Measurements from ENCODE around the gene C11orf21. TPM values are rescaled to one million over a fixed set of nuclear protein-coding genes. Genes with fewer than 3 reads are reported as not detected.

The C11orf21 gene
- polyA plus RNA-seq, 1 donor (not counting 4 experiments of a cell fraction or from before 2014, with no cell fraction given), result not detected

- no peaks in the 10 kb centered on the region for H3K9me1 ChIP-seq (ENCODE audit: control insufficient read depth, extremely low read depth, insufficient read depth, low read length)
- TF ChIP-seq CTCF (optimal IDR thresholded peaks at IDR 0.05 in 1 of 3, IDR thresholded peaks at IDR 0.05 in 1 of 3, conservative IDR thresholded peaks at IDR 0.05 in 1 of 3; ENCODE audit: extremely low read depth in 1 of 3, insufficient read depth in 2 of 3, low read length in 3 of 3), result no peak
- no peak for TF ChIP-seq EZH2 (IDR thresholded peaks at IDR 0.05; ENCODE audit: low read length)
- no peak overlapping the region for H3K27ac ChIP-seq (ENCODE audit: control insufficient read depth, insufficient read depth, low read length)
- H3K36me3 ChIP-seq (ENCODE audit: control insufficient read depth in 2 of 2, extremely low read depth in 1 of 2, insufficient read depth in 2 of 2, low read length in 2 of 2), result no peaks in the 10 kb centered on the region
- no peaks in the 10 kb centered on the region for H3K79me2 ChIP-seq (ENCODE audit: control insufficient read depth, insufficient read depth, low read length)
- H3K27me3 ChIP-seq (ENCODE audit: control insufficient read depth, extremely low read depth, insufficient read depth, low read length), result no peaks in the 10 kb centered on the region
- FAIRE-seq, result no peak
- H3K4me2 ChIP-seq (ENCODE audit: control insufficient read depth, extremely low read depth, insufficient read depth, low read depth, low read length), result no peak overlapping the region
- H2AFZ ChIP-seq (ENCODE audit: control insufficient read depth, low read length), result no peak overlapping the region
- dilution Hi-C loops (cut with MboI; ENCODE audit: extremely low pct_ligation_motif_present, low sequenced_read_pairs), result no loop called here
- no peaks in the 10 kb centered on the region for H4K20me1 ChIP-seq (ENCODE audit: control insufficient read depth, extremely low read depth, insufficient read depth, low read length)
- no peak overlapping the region for H3K9ac ChIP-seq (ENCODE audit: control insufficient read depth, extremely low read depth, insufficient read depth, low read length)
- H3K4me3 ChIP-seq (ENCODE audit: control insufficient read depth in 2 of 3, extremely low read depth in 1 of 3, insufficient read depth in 2 of 3, low read depth in 1 of 3, low read length in 3 of 3), result no peak overlapping the region
- no peak for DNase-seq (ENCODE audit: low read depth, low spot score)
- H3K4me1 ChIP-seq (ENCODE audit: control insufficient read depth, extremely low read depth, insufficient read depth, low read length), result no peaks in the 10 kb centered on the region
- H3K9me3 ChIP-seq (ENCODE audit: control insufficient read depth, low read depth, low read length), result no peaks in the 10 kb centered on the region
Observed at GRCh38 chr11:2249189-2249916, 52.4 kb downstream of the C11orf21 start.

GRCh38 chr11:2248762-2249161 lies 53.0 kb downstream of the C11orf21 start:
- Histone ChIP-seq H3K4me3 (ENCODE audit: control insufficient read depth in 2 of 3, extremely low read depth in 1 of 3, insufficient read depth in 2 of 3, low read depth in 1 of 3, low read length in 3 of 3) (no peak overlapping the region), H3K4me2 (ENCODE audit: control insufficient read depth, extremely low read depth, insufficient read depth, low read depth, low read length) (no peak overlapping the region), H3K9me3 (ENCODE audit: control insufficient read depth, low read depth, low read length) (no peaks in the 10 kb centered on the region), H3K27me3 (ENCODE audit: control insufficient read depth, extremely low read depth, insufficient read depth, low read length) (no peaks in the 10 kb centered on the region), H2AFZ (ENCODE audit: control insufficient read depth, low read length) (no peak overlapping the region), H3K4me1 (ENCODE audit: control insufficient read depth, extremely low read depth, insufficient read depth, low read length) (no peaks in the 10 kb centered on the region), H3K36me3 (ENCODE audit: control insufficient read depth in 2 of 2, extremely low read depth in 1 of 2, insufficient read depth in 2 of 2, low read length in 2 of 2) (no peaks in the 10 kb centered on the region), H3K79me2 (ENCODE audit: control insufficient read depth, insufficient read depth, low read length) (no peaks in the 10 kb centered on the region), H4K20me1 (ENCODE audit: control insufficient read depth, extremely low read depth, insufficient read depth, low read length) (no peaks in the 10 kb centered on the region), H3K9ac (ENCODE audit: control insufficient read depth, extremely low read depth, insufficient read depth, low read length) (no peak overlapping the region), H3K27ac (ENCODE audit: control insufficient read depth, insufficient read depth, low read length) (no peak overlapping the region), H3K9me1 (ENCODE audit: control insufficient read depth, extremely low read depth, insufficient read depth, low read length) (no peaks in the 10 kb centered on the region)
- TF ChIP-seq EZH2 (IDR thresholded peaks at IDR 0.05; ENCODE audit: low read length), result no peak
- TF ChIP-seq CTCF (optimal IDR thresholded peaks at IDR 0.05 in 1 of 3, IDR thresholded peaks at IDR 0.05 in 1 of 3, conservative IDR thresholded peaks at IDR 0.05 in 1 of 3; ENCODE audit: extremely low read depth in 1 of 3, insufficient read depth in 2 of 3, low read length in 3 of 3), result no peak
- FAIRE-seq, result no peak
- no peak for DNase-seq (ENCODE audit: low read depth, low spot score)
- dilution Hi-C loops (cut with MboI; ENCODE audit: extremely low pct_ligation_motif_present, low sequenced_read_pairs), result no loop called here
